ENCODE data around the gene ARID1A. TPM values are rescaled to one million over a fixed set of nuclear protein-coding genes. Genes with fewer than 3 reads are reported as not detected.

Gene ARID1A
- total and polyA plus RNA-seq, 2 of the 4 experiments (the other 2 are of a cell fraction) = 14.0 to 40.7 TPM

DNA sequence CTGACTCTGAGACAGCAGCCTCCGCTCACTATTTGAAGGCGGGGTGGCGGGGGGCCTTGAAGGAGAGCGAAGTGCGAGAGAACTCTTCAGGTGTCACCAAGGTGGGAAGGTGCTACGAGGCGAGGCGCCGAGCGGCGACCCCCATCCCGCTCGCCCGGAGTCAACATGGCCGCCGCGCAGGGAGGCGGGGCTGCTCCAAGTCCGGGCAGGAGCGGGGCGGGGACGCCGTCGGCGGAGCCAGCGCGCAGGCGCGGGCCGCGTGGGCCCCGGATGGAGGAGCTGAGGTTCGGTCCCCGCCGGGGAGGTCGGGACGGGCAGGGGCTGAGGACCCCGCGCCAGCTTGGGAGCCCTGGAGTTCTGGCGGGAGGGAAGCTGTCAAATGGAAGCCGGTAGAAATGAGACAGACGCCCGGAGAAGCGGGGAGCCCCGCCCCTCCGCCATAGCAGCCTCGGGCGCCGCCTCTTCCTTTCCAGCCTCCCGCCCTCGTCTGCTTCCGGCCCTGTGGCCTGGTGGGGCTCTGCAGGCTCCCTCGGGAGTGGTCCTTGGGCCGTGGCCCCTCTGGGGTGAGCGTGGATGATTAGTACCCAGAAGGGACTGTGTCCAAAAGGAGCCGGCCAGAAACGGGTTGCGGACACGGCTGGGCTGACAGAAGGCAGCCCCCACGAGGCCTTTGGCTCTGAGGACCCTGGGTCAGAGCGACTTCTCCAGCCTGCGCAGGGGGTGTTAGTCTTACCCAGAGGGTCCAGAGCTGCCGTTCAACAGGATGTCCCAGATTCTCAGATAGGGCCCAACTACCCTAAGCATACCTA lies 92.1 kb downstream of the ARID1A start, which contains the start of gene PIGV (continued):
- no peak for TF ChIP-seq FOS (IDR thresholded peaks at IDR 0.05; ENCODE audit: low read depth, low read length)
- TF ChIP-seq MAZ (IDR thresholded peaks at IDR 0.05; ENCODE audit: borderline replicate concordance, low read depth, low read length) = peak; percentile 86; the same call in 1 of the 2 replicates
- TF ChIP-seq CEBPB (IDR thresholded peaks at IDR 0.05; ENCODE audit: low read depth, low read length) = no peak

DNA sequence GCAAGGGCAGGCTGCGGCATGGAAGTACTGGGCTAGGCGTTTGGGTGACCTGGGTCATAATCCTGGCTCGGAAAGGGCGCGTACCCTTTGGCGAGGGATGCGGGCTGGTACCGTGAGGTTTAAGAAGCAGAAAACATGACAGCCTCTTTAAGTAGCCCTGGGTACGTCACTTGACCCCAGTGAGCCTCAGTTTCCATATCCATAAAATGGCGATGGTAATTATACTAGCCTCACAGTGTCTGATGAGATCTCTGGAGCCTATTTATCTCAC lies 92.6 kb downstream of the ARID1A start:
- Histone ChIP-seq H3K4ac (ENCODE audit: low read depth, low read length) (peak overlapping the region; percentile 97), H4K8ac (ENCODE audit: low read depth in 2 of 2, low read length in 2 of 2) (peak overlapping the region; percentile 96 to 99), H2BK15ac (ENCODE audit: low read depth, low read length) (peak overlapping the region; percentile 13; the same call in 2 of the 3 replicates), H3K4me1 (ENCODE audit: control insufficient read depth, insufficient read depth, low read length) (peaks cover 30% of the 10 kb centered on the region), H3K9me3 (ENCODE audit: control insufficient read depth, insufficient read depth, low read length) (no peaks in the 10 kb centered on the region), H2AK9ac (replicated peaks; ENCODE audit: low read depth, low read length, poor library complexity) (peak overlapping the region; percentile 99), H4K91ac (ENCODE audit: insufficient read depth, low read depth, low read length) (peak overlapping the region; percentile 95), H3K4me2 (ENCODE audit: low read depth, low read length) (peak overlapping the region; percentile 97), H2AK5ac (ENCODE audit: low read depth, low read length) (peak overlapping the region; percentile 97), H3K27ac (ENCODE audit: insufficient read depth, low read length) (peak overlapping the region; percentile 95), H3K56ac (ENCODE audit: extremely low read depth, insufficient read depth, low read length) (peak overlapping the region; percentile 99), H2BK120ac (ENCODE audit: low read depth, low read length) (peak overlapping the region; percentile 99; the same call in 1 of the 2 replicates), H4K20me1 (ENCODE audit: insufficient read depth, low read length) (peaks cover 5% of the 10 kb centered on the region; the same call in 1 of the 2 replicates), H3K9ac (ENCODE audit: low read depth, low read length) (peak overlapping the region; percentile 93), H2AFZ (replicated peaks; ENCODE audit: low read length, poor library complexity) (peak overlapping the region; percentile 99), H2BK20ac (ENCODE audit: low read depth, low read length) (peak overlapping the region; percentile 6; the same call in 1 of the 2 replicates), H3K18ac (ENCODE audit: low read depth, low read length) (peak overlapping the region; percentile 79), H3K4me3 (ENCODE audit: insufficient read depth, low read depth, low read length) (peak overlapping the region; percentile 72), H3K79me1 (ENCODE audit: low read depth in 1 of 2, low read length in 2 of 2) (peaks cover 28 to 51% of the 10 kb centered on the region in 2 experiments), H3K14ac (replicated peaks; ENCODE audit: low read depth, low read length) (peak overlapping the region; percentile 93), H3K23ac (ENCODE audit: low read depth, low read length) (peak overlapping the region; percentile 85), H3K9me1 (ENCODE audit: insufficient read depth, low read length) (peaks cover 13% of the 10 kb centered on the region), H3K36me3 (ENCODE audit: control insufficient read depth, insufficient read depth, low read length) (no peaks in the 10 kb centered on the region), H3K27me3 (ENCODE audit: control insufficient read depth, insufficient read depth, low read length) (no peaks in the 10 kb centered on the region), H4K5ac (ENCODE audit: low read depth, low read length) (peak overlapping the region; percentile 96), H2BK5ac (ENCODE audit: low read depth, low read length, poor library complexity, severe bottlenecking) (peak overlapping the region; percentile 96)
- dilution Hi-C loops (cut with HindIII; ENCODE audit: low sequenced_read_pairs, unreplicated experiment) (loop anchor here (25.0 kb wide), 1 partner anchor 201 kb away; no protein-coding TSS in a partner anchor), intact Hi-C loops (cut with micrococcal nuclease) (no loop called here), in situ Hi-C loops (cut with MboI; ENCODE audit: low sequenced_read_pairs) (loop anchor here (5.0 kb wide), 1 partner anchor 96 kb away; no protein-coding TSS in a partner anchor)
- no peak for ATAC-seq (ENCODE audit: low read depth)
- POLR2A ChIA-PET (ENCODE audit: unreplicated experiment) = interaction anchor here (1.1 to 2.2 kb wide), 4 partner anchors 12 to 96 kb away, joined by 3 to 13 read pairs (median 4); no protein-coding TSS in a partner anchor
- CTCF ChIA-PET = interaction anchor here (0.5 to 4.7 kb wide), 15 partner anchors 11 to 623 kb away, joined by 3 to 20 read pairs (median 3); partner anchors contain the start of gene ARID1A
- BruUV-seq (replicated peaks) = TSS peak; percentile 18
- DNase-seq = no peak
- WGBS, 2 experiments (ENCODE audit: extremely low coverage in 2 of 2, insufficient read length in 1 of 2) = 13% methylated on average over 3 of the region's 10 CpGs; no CpG with 5 or more reads in 1 of the 2 experiments
- TF ChIP-seq BHLHE40 (IDR thresholded peaks at IDR 0.05; ENCODE audit: low read depth, low read length) (no peak), RFX5 (IDR thresholded peaks at IDR 0.05; ENCODE audit: low read depth, low read length) (no peak), NFE2L2 (IDR thresholded peaks at IDR 0.05; ENCODE audit: low read depth, low read length) (no peak), MAFK (IDR thresholded peaks at IDR 0.05; ENCODE audit: low read depth, low read length) (no peak), SMC3 (IDR thresholded peaks at IDR 0.05; ENCODE audit: low read depth, low read length) (no peak), CHD1 (IDR thresholded peaks at IDR 0.05; ENCODE audit: low read depth, low read length) (no peak), MAZ (IDR thresholded peaks at IDR 0.05; ENCODE audit: borderline replicate concordance, low read depth, low read length) (no peak), FOS (IDR thresholded peaks at IDR 0.05; ENCODE audit: low read depth, low read length) (no peak), CEBPB (IDR thresholded peaks at IDR 0.05; ENCODE audit: low read depth, low read length) (no peak), MXI1 (IDR thresholded peaks at IDR 0.05; ENCODE audit: borderline replicate concordance, low read depth, low read length) (no peak), RAD21 (IDR thresholded peaks at IDR 0.05; ENCODE audit: low read length) (no peak)
- TF ChIP-seq, protein P1, sequence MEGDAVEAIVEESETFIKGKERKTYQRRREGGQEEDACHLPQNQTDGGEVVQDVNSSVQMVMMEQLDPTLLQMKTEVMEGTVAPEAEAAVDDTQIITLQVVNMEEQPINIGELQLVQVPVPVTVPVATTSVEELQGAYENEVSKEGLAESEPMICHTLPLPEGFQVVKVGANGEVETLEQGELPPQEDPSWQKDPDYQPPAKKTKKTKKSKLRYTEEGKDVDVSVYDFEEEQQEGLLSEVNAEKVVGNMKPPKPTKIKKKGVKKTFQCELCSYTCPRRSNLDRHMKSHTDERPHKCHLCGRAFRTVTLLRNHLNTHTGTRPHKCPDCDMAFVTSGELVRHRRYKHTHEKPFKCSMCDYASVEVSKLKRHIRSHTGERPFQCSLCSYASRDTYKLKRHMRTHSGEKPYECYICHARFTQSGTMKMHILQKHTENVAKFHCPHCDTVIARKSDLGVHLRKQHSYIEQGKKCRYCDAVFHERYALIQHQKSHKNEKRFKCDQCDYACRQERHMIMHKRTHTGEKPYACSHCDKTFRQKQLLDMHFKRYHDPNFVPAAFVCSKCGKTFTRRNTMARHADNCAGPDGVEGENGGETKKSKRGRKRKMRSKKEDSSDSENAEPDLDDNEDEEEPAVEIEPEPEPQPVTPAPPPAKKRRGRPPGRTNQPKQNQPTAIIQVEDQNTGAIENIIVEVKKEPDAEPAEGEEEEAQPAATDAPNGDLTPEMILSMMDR (conservative IDR thresholded peaks at IDR 0.05; ENCODE audit: low read depth, low read length) = no peak
